Ovary (tissue), 3 donors: ENCODE data around the gene DNAJA4.

Source experiments
- EP300 ChIP-seq: sonication (generic); formaldehyde crosslinking; IDR thresholded peaks from one replicate; pipeline ENCODE4 v1.6.1; 2017; ENCODE audit warnings: antibody characterized with exemption
- POLR2A ChIP-seq: fragments of 450-650 bp; IDR thresholded peaks from one replicate; pipeline ENCODE4 v1.6.1; 2017; ENCODE audit warnings: antibody characterized with exemption, mild to moderate bottlenecking, moderate library complexity
- TF ChIP-seq, protein P1 (sequence below), 3 donors: fragments of 450-650 bp in 2 of 3; fragments of 200-600 bp in 1 of 3; IDR thresholded peaks; one replicate each; pipeline versions ENCODE4 v1.5.1 to v1.8.0; 2016 to 2022; ENCODE audit warnings: antibody characterized with exemption in 3 of 3, mild to moderate bottlenecking in 1 of 3
- donor health status: DM: no; HTN: no; CAD: no.

DNA sequence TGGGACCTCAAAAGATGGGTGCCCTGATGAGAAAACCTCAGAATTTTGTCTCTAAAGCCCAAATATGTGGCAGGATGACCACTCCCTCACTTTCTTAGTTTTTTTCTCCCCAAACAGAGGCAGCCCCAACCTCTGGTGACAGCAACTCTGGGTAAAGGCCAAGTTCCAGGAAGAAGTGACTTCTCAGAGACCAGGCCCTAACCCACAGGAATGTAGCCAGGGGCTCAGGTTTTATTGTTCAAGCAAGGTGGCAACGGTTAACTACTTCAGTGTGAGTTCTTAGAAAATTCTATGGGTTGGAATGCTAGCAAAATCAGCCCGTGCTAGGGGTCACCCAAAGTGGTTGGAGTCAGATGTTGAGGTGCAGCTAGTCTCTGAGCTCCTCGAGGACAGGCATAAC, 5.1 kb upstream of the DNAJA4 start:
- TF ChIP-seq POLR2A (no peak), EP300 (no peak)
- TF ChIP-seq, protein P1, sequence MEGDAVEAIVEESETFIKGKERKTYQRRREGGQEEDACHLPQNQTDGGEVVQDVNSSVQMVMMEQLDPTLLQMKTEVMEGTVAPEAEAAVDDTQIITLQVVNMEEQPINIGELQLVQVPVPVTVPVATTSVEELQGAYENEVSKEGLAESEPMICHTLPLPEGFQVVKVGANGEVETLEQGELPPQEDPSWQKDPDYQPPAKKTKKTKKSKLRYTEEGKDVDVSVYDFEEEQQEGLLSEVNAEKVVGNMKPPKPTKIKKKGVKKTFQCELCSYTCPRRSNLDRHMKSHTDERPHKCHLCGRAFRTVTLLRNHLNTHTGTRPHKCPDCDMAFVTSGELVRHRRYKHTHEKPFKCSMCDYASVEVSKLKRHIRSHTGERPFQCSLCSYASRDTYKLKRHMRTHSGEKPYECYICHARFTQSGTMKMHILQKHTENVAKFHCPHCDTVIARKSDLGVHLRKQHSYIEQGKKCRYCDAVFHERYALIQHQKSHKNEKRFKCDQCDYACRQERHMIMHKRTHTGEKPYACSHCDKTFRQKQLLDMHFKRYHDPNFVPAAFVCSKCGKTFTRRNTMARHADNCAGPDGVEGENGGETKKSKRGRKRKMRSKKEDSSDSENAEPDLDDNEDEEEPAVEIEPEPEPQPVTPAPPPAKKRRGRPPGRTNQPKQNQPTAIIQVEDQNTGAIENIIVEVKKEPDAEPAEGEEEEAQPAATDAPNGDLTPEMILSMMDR (IDR thresholded peaks at IDR 0.05) = no peak
